NCI-H460 (cell line): ENCODE data around the gene CAPN7. TPM values are rescaled to one million over a fixed set of nuclear protein-coding genes. Genes with fewer than 3 reads are reported as not detected.

Experiments used
- DNase-seq: peaks from one replicate; pipeline ENCODE4 v3.0.0-alpha.2; 2016; ENCODE audit warnings: low read depth; ENCODE audit errors: extremely low read depth
- total RNA-seq: library from RNA; depleted of rRNA; stranded (reverse); fragments of >200 nt; shearing (Covaris generic); gene quantifications from 2 replicates; pipeline ENCODE4 v1.2.3, GENCODE V29; 2014; rRNA removed

CAPN7 gene
- total RNA-seq, 1 experiment from 2014 or later, result 30.3 TPM

DNA sequence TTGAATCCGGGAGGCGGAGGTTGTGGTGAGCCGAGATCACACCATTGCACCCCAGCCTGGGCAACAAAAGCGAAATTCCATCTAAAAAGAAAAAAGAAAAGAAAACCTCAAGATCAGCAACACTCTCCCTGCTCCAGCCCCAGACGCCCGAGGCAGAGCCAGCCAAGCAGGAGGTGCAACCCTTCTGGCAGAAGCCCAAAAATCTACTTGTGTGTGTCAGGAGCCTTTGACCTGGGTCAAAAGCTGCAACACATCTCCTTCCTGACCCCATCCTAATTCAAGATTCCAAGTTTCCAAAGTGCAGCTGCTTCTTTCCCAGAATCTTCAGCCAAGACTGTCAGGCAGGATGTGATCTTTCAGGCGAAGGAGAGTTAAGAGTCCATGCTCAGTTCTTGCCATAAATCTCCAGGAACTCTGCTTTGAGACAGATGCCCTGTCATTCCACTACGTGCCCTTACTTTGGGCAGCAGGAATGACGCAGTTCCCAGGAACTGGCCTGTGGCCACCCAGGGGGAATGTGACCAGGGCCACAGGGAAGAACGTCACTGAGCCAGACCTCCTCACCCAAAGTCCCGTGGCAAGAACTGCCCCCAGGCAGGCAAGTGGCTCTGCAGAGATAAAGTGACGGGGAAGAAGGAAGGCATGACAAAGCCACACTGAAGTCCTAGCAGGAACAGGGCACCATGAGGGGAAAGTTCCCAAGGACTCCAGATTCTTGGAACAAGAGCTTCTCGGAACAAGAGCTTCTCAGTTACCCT lies 86.9 kb downstream of the CAPN7 start:
- no peak for DNase-seq

DNA sequence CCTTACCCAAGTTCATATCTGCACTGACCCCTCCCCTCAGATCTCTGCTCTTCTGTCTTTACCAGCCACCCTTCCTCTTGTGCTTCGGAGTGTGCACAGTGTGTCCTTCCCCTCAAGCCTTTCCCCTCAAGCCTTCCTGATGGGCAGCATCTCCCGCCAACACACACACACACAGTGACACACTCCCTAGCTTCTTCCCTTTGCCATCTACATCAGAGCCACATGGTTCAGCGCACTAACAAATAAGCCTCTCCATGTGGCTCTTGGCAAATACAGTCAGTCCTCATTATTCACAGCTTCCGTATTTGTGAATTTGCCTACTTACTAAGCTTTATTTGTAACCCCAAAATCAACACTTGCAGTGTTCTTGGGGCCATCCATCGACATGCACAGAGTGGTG lies 88.9 kb downstream of the CAPN7 start:
- DNase-seq, result no peak

DNA sequence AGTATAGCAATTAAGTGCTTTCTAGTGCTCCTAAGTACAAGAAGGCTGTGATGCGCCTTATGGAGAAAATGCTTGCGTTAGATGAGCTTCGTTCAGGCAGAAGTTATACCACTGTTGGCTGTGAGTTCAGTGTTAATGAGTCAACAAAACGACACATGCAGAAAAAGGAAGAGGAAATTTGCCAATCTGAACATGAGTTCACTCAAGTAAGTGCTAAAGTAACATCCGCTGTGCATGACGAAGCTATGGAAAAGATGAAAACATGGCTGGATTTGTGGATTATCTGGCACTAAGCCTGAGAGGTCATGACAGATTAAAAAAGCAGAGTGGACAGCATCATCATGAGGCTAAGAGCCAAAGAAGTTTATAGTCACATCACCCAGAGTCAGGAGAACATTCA lies 89.5 kb downstream of the CAPN7 start:
- DNase-seq, result no peak

DNA sequence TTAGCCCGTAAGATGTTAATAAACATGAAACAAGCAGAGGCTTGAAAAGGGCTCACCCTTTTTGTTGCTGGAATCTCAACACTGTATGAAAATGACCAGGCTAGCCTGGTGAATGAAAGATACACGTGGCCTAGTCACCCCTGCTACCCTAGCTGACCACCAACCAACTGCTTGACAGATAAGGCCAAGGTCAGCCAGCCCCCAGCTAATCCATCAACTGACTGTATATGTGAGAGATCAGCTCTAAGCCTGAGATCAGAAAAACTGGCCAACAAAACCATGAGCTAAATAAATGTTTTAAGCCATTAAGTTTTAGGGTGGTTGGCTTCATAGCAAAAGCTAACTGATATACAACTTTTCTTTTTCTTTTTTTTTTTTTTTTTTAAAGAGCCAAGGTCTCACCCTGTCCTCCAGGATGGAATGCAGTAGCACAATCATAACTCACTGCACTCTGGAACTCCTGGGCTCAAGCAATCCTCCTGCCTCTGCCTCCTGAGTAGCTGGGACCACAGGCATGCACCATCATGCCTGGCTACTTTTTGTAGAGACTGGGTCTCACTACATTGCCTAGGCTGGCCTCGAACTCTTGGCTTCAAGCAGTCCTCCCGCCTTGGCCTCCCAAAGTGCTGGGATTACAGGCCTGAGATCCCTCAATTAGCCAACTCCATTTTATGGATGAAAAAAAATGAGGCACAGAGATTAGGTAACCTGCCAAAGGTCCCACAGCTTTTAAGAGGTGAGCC lies 91.7 kb downstream of the CAPN7 start:
- no peak for DNase-seq

GRCh38 chr3:15298504-15298903 lies 92.5 kb downstream of the CAPN7 start:
- DNase-seq, result no peak

DNA sequence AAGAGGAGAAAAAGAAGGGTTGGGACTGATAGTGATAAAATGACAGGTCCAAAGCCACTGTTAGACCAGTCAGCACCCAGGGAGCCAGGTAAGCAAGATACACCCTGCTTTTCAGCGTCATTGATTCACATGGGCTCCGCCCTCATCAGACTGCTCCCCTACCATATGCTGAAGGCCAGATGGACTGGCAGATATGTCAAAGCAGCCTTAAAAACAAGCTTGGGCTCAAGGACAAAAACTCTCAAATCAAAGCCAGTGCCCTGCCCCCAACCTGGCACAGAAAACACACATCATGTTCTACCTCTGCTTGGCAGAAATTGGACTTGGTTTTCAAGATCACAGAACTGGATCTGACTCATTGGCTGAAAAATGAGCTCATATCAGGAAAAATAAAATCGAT lies 93.0 kb downstream of the CAPN7 start:
- no peak for DNase-seq

GRCh38 chr3:15300323-15301078 lies 94.5 kb downstream of the CAPN7 start:
- no peak for DNase-seq

GRCh38 chr3:15301761-15302160 lies 95.7 kb downstream of the CAPN7 start:
- no peak for DNase-seq

Other genes starting within 250 kb of the CAPN7 start
- 22.7 and 31.2 TPM in 2 replicates for gene MRPS25, start 140.9 kb upstream of the CAPN7 start, total RNA-seq
- 15.2 and 20.7 TPM in 2 replicates for gene RBSN, start 107.1 kb upstream of the CAPN7 start, total RNA-seq
- gene SH3BP5, start 126.3 kb downstream of the CAPN7 start, total RNA-seq, result 5.2 and 5.6 TPM in 2 replicates
- gene METTL6, start 221.3 kb downstream of the CAPN7 start, total RNA-seq, result 25.9 and 34.7 TPM in 2 replicates
- gene EAF1, start 221.4 kb downstream of the CAPN7 start, total RNA-seq, result 24.1 and 24.8 TPM in 2 replicates